Activated CD4-positive, CD25-positive, alpha-beta regulatory T cell treated with anti-CD3 and anti-CD28 coated beads, Interleukin-2, amount 50 U/mL, for 24 hours (primary cell): ENCODE results near the gene RPTOR.
A peak's percentile ranks its signal among the peaks of the same experiment; 100 is the strongest.
"Not testable (repeated sequence)": the region's sequence is repeated elsewhere in the genome, so short reads cannot be mapped to it uniquely, and the experiment has no call there.

Experiments used
- ATAC-seq, 2 donors: fragments of 150-1000 bp; cut with Tn5 transposase; one replicate each; pipeline ENCODE4 v1.10.0; 2021; ENCODE audit warnings: mild to moderate bottlenecking in 1 of 2, moderate library complexity in 1 of 2

Gene RPTOR

GRCh38 chr17:80749611-80750010, 205.0 kb downstream of the RPTOR start:
- no peak for ATAC-seq

GRCh38 chr17:80750263-80750662, 205.6 kb downstream of the RPTOR start:
- no peak for ATAC-seq

GRCh38 chr17:80751070-80751945, 206.7 kb downstream of the RPTOR start:
- no peak for ATAC-seq

GRCh38 chr17:80751946-80752581, 207.4 kb downstream of the RPTOR start:
- ATAC-seq = no peak

GRCh38 chr17:80753685-80754345, 209.2 kb downstream of the RPTOR start:
- no peak for ATAC-seq

- ATAC-seq = no peak
Measured at GRCh38 chr17:80754846-80755245, 210.2 kb downstream of the RPTOR start.

GRCh38 chr17:80755650-80756405, 211.2 kb downstream of the RPTOR start:
- no peak for ATAC-seq

- no peak for ATAC-seq
Measured at GRCh38 chr17:80758481-80759376, 214.1 kb downstream of the RPTOR start.

- ATAC-seq = peak in 1 of 2 donors; percentile 42
Measured at GRCh38 chr17:80759377-80759673, 214.7 kb downstream of the RPTOR start.

- no peak for ATAC-seq
Measured at GRCh38 chr17:80760511-80760911, 215.9 kb downstream of the RPTOR start.

- ATAC-seq = peak; percentile 90 to 93
Measured at GRCh38 chr17:80761110-80761871, 216.7 kb downstream of the RPTOR start.

- ATAC-seq = no peak
Measured at GRCh38 chr17:80762076-80762475, 217.4 kb downstream of the RPTOR start.

- ATAC-seq = no peak
Measured at GRCh38 chr17:80763293-80763867, 218.7 kb downstream of the RPTOR start.

GRCh38 chr17:80764627-80765145, 220.0 kb downstream of the RPTOR start:
- ATAC-seq = not testable (repeated sequence)

- ATAC-seq = no peak
Measured at GRCh38 chr17:80765241-80765961, 220.8 kb downstream of the RPTOR start.

GRCh38 chr17:80766290-80766855, 221.7 kb downstream of the RPTOR start:
- ATAC-seq = no peak

GRCh38 chr17:80768389-80768788, 223.8 kb downstream of the RPTOR start:
- no peak for ATAC-seq

GRCh38 chr17:80768936-80769335, 224.3 kb downstream of the RPTOR start:
- ATAC-seq = no peak

GRCh38 chr17:80769516-80769915, 224.9 kb downstream of the RPTOR start:
- no peak for ATAC-seq
